Stimulated activated CD8-positive, alpha-beta memory T cell treated with anti-CD3 and anti-CD28 coated beads, Interleukin-15, amount 100 ng/mL, for 48 hours (primary cell): ENCODE measurements around the gene ANKIB1.

Experiments
- DNase-seq, 2 donors: peaks; one replicate each; pipeline ENCODE4 v3.0.0-alpha.2; 2020; ENCODE audit warnings: low read depth in 2 of 2

The ANKIB1 gene

DNA sequence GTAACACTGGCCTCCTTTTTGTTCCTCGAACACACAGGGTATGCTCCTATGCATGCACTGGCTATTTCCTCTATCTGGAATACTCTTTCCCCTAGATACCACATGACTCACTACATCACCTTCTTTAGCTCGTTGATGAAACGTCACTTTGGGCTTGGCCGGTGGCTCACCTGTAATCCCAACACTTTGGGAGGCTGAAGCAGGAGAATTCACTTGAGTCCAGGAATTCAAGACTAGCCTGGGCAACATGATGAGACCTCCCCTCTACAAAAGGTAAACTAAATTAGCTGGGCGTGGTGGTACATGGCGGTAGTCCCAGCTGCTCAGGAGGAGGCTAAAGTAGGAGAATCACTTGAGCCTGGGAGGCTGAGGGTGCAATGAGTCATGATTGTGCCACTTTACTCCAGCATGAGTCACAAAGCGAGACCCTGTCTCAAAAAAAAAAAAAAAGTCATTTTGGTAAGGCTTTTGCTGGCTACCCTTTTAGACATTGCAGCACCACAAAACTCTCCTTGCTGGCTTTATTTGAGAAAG, 14.5 kb downstream of the ANKIB1 start:
- no peak for DNase-seq

DNA sequence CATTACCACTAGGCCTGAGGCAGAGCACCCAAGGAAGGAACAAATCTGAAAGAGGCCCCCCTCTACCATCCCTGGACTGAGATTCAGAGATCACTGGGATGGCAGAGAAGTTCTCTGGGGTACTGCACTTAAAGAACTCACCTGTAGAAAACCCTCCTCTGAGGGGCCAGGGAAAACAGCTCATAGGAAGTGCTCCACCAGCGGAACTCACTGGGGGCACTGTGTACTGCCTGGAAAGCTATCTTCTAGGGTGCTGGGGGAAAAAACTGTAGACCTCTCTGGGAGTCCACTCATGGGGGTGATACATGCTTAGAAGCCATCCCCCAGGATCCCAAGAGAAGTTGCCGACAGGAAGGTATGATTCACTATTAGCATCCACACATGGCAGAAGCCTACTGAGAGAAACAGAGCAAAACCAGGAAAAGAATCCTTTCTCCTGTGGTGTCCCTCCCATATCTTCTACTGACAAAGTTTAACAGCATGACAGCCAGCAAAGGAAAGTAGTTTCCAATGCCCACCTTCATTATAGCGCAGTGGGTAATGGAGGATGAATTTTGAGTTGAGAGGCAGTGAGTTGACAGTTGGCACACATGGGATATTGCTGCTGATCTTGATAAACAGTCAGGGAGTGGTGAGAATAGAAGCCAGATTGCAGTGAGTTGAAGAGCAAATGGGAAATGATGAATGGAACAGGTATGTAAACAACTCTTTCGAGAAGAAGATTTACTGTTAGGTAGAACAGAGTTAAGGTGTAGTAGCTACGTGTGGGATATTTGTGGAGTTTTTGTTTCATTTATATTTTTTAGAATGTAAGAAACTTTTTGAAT, 20.9 kb downstream of the ANKIB1 start:
- DNase-seq, result no peak

DNA sequence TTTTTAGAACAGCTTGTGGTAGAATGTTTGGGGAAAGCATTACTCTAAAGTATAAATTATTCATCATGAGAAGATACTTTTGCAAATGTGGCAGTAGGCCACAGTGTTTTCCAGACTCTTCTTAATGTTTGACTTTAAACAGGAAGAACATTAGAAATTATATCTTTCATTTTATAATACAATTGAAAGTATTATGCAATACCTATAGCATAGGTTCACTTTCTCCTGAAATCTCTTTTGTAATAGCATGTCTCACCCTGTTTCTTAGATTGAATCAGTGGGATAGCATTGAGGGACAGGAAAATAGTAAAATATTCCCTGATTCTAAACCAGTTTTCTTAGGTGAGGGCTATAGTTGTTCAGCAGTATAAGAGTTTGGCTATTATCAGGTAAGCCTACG, 23.1 kb downstream of the ANKIB1 start:
- no peak for DNase-seq

DNA sequence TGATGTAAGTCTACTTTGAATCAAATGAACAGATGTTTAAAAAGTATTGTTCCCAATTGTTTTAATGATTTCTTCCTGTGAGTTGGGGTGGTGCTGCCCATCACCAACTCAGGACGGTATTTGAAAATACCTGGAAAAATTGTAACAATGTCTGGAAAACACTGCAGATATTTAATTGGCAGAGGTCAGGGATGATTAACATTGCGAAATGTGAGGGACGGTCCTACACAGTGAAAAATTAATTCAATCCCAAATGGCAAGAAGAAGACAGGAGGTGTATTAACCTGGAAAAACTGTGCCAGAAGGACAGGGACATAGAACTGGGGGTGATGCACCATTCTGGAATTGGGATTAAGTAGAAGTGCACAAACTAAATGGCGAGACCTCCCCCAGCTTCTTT, 29.6 kb downstream of the ANKIB1 start:
- no peak for DNase-seq

DNA sequence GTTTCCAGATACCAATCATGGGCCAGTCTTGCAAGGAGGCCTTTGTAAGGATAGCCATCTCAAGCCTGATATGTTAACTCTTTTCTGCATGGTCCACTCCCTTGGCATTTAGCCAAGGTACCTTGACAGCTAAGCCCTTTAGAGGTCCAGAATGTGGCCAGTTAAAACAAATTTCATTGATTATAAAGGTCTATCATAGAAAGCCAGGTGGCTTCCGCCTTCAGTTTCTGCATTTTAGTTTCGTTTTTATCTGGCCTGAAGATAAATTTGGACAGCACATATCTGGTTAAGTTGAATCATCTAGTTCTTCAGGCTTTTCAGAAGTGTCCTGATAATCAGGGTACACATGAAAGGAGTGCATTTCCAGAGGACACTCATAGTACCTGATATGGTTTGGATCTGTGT, 30.7 kb downstream of the ANKIB1 start:
- no peak for DNase-seq

DNA sequence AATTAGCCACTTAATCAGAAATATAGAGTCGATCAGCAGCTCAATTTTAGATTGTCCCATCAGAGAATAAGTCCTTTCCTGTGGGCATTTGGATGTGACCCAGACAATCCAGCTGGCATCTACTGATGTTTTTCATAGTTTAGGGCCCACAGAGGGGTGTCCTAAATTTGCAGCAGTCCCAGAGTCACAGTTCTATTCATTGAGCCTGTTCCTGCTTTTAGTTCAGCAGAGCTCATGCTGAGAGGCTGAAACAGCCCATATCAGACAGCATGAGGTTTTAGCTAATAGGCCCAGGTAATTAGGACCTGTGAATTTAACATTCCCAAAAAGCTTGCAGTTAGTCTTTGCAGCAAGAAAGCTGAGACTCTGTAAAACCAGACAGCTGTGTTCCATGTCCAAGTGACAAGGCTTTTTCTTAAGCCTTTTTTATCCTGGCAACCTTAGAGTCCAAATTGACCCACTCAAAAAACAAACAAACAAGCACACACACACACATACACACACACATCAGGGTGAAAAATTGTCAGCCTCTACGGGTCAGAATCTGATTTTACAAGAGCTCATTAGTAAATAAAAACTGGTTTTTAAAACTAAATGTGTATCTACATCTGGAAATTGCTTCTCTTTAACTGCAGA, 33.7 kb downstream of the ANKIB1 start:
- no peak for DNase-seq

DNA sequence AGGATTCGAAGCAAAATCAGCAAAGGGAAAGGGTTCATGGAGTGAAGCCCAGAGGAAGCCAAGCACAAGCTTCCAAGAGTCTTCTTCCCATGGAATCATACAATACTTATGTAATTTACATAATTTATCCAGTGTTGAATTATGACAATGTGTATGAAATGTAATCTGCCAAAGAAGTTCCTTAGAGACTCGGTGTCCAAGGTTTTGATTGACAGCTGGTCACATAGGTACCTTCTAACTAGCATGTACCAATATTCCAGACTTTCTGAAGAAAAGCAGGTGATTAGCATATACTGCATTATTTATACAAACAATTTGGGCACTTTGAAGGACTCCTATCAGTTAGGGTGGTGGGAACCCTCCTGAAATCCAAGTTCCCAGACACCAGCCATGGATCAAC, 35.3 kb downstream of the ANKIB1 start:
- no peak for DNase-seq

DNA sequence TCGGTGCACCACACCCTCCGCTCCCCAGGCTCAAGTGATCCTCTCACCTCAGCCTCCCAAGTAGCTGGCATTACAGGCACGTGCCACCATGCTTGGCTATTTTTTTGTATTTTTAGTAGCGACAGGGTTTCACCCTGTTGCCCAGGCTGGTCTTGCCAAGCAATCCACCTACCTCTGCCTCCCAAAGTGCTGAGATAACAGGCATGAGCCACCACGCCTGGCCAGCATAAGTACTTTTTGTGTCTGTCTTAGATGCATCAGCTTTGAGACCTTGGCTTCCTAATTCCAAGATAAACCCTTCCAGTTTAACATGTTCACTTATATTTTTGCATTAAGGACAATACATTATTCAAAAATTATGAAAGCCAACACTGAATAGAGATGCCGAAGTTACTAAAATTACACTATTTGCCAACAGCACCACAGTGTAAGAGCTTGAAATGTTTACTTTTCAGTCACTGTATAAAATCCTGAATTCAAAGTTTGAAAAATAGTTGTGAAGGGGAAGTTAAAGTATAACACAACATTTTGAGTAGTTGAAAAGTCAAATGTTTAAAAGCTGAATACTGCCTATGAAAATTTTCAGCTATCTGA, 36.5 kb downstream of the ANKIB1 start:
- no peak for DNase-seq

DNA sequence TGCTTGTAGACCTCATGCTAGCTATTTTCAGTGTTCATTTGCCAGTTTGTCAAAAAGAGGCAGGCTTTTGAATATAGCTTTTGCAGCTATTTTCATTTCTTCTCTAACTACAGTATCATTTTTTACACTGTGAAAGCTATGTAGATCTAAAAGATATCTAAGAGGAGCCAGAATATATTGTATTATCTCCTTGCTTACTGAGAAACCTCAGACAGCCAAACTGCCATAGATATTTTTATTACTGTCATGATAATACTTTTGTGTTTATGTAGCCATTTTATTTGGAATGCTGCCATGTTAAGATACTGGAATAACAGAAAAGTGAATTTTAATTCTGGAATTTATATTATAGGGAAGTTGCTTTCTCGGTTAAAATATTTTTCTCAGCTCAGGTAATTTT, 37.2 kb downstream of the ANKIB1 start:
- DNase-seq, result no peak

DNA sequence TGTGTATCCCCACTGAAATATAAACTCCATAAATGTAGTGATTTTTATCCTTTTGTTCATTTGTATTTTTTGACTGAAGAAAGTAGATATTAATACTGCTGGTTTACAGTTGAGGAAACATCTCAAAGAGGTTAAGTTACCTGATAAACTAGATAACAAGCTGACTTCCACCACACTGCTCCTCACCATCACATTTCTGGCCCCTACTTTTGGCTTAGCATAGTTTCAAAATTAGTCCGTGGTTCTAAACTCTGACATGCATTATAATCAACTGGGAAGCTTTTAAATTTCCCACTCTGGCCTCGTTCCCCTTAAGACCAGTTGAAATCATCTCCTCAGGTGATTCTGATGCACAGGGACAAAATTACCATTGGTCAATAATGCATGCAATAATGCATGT, 43.5 kb downstream of the ANKIB1 start:
- no peak for DNase-seq

DNA sequence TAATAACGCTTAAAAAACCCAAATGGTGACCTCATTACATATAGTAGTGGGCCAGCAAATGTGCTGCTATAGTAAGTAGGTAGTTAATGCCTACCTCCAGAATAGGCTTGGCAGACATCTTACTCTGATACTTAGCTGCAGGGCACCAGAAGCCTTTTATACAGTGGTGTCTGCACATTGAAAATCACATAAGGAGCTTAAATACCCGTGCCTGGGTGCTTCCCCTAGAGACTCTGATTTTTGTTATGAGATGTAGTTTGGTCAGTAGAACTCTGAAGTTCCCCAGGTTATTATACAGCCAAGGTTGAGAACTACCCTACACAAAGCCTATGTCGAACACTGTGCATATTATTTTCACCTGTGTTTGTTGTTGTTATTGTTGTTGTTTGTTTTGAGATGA, 47.2 kb downstream of the ANKIB1 start:
- DNase-seq, result no peak

DNA sequence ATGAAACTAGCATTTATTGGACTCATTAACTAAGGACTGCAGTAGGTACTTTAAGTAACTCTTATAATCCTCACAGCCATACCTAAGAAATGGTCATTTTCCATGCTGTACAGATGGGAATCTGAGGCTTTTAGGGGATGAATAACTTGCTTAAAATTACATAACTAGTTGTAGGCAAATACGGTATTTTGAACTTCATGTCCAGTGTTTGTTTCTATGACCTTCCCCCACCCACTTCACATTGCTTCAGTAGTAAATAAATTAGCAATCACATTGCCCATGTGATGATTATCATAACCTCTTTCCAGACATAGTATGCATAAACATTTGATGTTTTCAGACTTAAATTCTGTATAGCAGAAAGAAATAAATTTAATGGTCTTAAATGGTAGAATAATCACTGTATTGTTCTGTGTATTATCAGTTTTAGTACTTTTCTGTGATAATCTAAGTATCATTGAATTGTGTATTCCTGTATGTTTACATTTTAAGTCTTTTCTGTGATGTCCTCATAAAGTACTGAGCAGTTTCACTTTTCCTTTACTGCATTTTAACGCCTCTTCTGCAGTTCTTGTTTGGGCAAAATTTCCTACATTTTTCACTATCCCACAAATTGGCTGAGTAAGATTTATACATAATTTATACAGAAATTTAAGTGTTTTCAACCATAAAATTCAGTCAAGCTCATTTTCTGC, 48.3 kb downstream of the ANKIB1 start:
- DNase-seq, result no peak

DNA sequence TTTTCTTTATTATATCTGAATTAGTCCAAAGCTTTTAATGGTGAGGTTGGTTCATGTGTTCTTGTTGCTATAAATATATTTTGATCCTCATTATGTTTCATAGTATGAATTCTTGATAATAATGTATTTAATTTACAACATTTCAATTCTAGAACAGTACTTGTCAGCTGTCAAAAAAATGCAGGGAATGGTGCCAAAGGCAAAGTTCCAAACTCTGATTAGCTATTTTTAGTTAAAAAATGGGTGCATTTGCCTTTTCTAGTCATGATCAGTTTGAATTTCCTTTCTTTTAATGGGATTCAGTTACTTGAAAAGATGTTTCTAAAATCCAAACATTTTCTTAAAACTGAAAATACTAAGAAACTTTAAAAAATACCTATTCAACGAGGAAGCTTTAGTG, 49.6 kb downstream of the ANKIB1 start:
- DNase-seq, result no peak

DNA sequence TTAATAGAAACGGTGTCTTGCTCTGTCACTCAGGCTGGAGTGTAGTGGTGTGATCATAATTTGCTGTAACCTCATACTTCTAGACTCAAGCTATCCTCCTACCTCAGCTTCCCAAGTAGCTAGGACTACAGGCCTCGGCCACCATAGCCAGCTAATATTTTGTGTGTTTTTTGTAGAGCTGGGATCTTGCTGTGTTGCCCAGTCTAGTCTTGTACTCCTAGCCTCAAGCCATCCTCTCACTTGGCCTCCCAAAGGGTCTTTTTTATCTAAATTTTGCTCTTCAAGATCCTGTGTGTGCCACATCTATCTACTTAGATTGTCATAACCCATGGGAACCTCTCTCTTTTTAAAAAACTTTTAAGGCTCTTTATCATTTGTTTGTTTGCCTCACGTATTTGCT, 50.5 kb downstream of the ANKIB1 start:
- DNase-seq, result no peak

DNA sequence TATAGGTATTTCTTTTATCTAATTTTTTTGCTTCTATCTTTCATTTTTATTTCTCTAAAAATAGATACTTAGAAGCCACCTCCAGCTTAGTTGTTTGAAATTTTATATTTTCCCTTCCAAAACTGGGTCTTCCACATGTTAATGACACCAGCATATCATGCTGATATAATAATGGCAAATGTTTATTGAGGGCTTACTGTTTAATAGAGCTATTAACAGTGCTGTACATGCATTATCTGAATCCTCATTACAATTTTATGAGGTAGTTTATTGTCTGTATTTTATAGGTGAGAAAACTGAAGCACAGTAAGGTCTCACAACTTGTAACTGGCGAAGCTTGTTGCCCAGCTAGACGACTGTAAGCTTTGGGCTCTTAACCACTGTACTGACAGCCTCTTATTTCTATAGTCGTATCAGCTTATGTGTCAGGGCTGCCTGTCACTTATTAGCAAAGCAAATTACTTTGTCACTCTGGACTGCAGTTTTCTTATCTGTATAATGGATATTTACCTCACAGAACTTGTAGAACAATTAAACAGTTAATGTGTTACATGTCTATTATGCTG, 51.2 kb downstream of the ANKIB1 start:
- DNase-seq, result no peak

DNA sequence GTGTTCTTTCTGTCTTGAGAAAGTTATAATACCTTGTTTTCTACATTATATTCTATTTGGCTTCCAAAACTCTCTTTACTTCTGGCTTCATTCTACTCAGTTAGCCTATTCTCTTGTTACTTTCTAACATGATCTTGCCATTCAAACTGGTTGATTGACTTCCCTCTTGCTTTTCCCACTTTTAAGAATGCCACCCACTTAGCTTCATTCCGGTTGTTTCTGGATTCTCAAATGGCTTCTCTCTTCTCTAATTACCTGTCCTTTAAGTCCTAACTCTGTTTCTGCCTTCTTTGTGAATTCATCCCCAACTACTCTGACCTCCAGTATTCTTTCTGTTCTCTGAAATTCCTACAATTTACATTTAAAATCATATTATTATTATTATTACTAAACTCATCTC, 52.0 kb downstream of the ANKIB1 start:
- DNase-seq, result no peak

DNA sequence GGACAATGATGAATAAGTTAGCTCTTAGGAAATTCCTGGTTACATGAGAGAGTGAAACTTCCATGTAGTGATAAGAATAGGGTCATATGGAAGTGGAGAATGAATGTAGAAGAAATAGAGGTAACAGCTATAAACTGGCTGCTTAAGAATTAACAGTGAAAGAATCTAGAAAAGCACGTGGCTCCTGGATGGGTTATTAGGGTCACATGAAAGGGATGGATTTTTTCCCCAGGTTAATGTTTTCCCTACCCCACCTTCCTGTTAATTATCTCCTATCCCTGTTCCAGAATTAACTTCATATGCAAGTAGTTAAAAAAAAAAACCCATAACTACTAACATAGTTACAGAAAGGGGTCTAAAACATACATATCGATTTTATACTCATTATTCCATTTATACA, 58.0 kb downstream of the ANKIB1 start:
- DNase-seq, result no peak

DNA sequence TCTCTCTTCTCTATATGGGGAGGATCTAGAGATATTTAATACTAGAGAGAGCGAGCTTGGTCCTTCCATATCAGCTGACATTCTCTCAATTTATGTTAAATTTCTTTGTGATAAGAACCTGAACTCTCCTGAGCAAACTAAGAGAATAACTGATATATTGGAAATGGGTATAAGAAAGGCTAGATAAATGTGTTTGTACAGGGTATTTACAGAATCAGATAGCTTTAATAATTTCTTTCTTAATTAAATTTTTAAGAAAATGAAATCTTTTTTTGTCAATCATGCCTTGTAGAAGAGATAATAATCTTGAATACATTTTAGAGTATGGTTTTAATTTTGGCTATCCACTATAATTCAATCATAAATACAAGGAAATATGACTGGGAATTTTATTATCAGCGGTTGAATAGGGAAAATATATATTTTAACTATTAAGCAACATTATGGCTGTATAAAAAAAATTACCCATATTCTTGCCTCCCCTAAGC, 58.7 kb downstream of the ANKIB1 start:
- no peak for DNase-seq

DNA sequence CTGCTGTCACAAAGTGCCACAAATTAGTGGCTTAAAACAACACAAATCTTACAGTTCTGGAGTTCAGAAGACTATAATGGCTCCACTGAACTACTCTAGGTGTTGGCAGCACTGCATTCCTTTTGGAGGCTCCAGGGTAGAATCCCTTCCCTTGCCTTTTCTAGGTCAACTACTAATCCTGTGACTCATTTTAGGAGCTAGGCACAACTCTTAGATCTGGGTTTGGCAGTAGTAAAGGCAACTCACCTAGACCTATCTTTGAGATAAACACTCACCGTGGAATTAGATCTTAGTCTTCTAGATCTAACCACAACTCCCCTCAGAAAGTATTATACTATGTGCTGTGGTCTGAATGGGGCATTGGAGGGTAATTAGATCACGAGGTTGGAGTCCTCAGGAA, 60.4 kb downstream of the ANKIB1 start:
- no peak for DNase-seq

DNA sequence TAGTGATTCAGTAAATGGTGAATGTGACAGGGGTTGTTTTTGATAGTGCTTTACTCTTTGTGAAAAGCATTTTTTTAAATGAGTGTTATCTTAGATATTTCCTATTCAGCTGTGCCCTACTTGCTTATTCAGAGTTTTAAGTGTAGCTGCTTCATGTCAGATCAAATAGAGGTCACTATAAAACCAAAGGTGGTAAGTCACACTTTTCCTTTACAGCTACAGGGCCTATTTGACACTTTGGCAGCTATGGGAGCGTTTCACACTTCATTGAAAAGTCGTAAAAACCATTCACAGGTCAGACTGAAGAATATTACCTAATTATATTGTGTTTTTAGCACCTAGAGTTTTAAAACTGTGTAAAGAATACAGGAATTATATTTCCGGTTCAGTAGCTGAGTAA, 67.3 kb downstream of the ANKIB1 start:
- no peak for DNase-seq

DNA sequence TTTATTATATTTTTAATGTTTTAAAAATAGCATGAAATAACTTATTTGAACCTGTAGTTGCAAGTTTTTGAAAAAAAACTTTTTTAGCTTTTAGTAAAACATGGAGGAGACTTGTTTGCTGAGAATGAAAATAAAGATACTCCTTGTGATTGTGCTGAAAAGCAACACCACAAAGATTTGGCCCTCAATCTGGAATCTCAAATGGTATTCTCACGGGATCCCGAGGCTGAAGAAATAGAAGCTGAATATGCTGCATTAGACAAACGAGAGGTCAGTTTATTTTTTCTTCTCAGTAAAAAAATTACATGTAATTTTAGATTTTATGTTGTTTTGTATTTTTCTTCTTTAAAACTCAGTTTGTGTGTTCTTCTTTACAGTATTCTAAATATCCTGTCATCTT, 73.5 kb downstream of the ANKIB1 start:
- DNase-seq, result no peak

DNA sequence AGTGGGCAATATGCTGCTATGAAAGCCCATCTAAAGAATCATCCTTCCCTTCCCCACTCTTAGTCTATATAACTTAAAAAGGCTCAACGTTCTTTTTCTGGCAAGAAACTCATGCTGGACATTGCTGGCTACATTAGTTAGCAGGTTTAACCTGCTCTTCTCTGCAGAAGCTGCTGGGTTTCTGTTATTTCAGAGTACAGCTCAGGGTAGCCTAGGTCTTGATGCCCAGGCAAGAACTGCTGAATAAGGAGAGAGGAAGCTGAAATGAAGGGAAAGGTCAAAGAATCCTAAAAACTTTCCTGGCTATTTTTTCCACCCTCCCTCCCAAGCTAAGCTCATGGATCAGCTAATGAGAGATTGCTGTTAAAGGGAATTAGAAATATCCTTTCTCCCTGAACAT, 79.4 kb downstream of the ANKIB1 start:
- DNase-seq, result no peak
